ENCODE measurements around the gene MDM4.

DNA sequence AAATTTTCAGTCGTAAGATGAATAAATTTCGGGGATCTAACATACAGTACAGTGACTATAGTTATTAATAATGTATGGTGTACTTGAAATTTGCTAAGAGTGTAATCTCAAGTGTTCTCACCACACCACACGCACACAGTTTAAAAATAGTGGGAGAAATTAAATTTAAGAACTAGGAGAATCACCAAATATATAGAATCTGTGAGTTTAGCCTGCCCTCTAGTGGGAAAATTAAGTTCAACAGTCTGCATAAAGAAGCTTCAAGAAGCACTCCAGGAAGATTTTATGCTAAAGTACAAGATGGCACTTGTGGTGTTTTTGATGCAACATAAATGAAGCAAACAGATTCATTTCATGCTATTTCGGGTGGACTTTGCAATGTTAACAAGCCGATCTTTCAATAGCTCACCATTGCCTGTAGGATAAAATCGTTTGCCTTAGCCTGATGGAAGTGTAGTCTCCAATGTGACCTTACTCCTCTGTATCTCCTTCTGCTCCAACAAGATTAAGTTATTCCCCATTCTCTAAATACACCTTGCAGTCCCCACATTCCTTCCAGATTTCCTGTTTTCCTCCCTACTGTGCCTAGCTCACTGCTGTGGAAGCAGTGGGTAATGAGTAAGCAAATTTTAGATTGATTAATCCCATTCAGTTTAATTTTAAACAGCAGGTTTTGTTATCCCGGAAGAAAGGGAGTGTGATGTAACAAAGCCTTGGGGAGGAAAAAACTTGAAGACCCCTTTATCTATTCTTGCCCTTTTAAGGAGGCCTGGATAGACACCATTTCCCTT lies 12.9 kb upstream of the MDM4 start:
- no peak for TF ChIP-seq POLR2A (IDR thresholded peaks at IDR 0.05)
- TF ChIP-seq, protein P1, sequence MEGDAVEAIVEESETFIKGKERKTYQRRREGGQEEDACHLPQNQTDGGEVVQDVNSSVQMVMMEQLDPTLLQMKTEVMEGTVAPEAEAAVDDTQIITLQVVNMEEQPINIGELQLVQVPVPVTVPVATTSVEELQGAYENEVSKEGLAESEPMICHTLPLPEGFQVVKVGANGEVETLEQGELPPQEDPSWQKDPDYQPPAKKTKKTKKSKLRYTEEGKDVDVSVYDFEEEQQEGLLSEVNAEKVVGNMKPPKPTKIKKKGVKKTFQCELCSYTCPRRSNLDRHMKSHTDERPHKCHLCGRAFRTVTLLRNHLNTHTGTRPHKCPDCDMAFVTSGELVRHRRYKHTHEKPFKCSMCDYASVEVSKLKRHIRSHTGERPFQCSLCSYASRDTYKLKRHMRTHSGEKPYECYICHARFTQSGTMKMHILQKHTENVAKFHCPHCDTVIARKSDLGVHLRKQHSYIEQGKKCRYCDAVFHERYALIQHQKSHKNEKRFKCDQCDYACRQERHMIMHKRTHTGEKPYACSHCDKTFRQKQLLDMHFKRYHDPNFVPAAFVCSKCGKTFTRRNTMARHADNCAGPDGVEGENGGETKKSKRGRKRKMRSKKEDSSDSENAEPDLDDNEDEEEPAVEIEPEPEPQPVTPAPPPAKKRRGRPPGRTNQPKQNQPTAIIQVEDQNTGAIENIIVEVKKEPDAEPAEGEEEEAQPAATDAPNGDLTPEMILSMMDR (IDR thresholded peaks at IDR 0.05 in 4 of 5, conservative IDR thresholded peaks at IDR 0.05 in 1 of 5): peak; percentile 78 to 95 (median 82)

Data from gastrocnemius medialis (tissue), 4 donors.